Dedifferentiated amniotic fluid mesenchymal stem cell (primary cell): ENCODE measurements around the gene SGCG.
A peak's percentile ranks its signal among the peaks of the same experiment; 100 is the strongest.
"Not testable (repeated sequence)": the region's sequence is repeated elsewhere in the genome, so short reads cannot be mapped to it uniquely, and the experiment has no call there.

ENCODE experiments used
- DNase-seq: peaks from one replicate; pipeline ENCODE4 v3.0.0-alpha.2; 2016; ENCODE audit errors: extremely low spot score

Gene SGCG

DNA sequence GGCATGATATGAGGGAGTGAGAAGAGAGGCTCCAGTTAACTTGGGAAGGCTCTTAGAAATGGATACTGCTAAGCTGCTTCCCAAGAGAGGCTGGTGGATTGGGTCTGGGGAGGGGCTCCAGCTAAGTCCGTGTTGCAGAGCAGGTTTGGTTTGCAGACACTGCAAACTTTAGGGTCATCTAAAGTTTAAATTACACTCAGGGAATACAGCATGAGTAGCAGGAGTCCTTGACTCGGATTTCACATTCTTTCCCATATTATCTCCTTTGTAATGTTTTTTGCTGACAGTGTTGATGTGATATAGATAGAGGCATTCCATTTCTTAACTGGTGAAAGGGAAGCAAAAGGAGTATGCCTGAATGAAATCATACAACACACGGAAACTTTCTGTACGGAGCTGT, 31.9 kb downstream of the SGCG start:
- DNase-seq, result no peak

DNA sequence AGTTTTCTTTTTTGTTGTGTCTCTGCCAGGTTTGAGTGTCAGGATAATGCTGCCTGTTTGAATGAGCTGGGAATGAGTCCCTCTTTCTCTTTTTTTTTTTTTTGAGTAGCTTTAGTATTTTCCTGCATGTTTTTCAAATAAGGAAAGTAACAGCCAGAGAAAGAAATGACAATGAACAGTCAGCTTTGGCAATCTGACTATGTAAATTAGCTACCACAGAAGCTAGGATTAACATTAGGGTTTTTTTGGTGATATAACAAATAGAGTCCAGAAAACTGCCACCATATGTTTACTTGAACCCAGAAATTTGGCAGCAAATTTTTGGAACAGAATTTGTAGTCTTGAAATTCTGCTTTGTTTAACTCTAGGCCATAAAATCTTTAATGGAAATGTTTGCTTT, 50.5 kb downstream of the SGCG start:
- no peak for DNase-seq

DNA sequence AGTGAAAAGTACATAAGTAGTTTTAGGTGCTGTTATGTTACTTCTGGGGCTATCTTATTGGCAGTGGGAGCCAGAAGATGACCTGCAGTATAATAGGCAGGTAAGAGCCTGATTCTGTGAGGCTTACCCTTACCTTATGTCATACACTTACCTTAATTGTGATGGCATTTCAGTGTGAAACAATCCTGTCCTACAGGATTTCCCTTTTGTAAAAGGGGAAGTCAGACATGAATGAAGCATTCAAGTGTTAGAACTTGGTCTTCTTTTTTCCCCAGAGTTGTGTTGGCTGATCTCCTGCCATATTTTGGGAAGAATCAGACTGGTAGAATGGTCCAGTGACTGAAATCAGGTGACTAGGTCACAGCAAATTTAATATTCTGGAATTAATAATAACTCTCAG, 55.2 kb downstream of the SGCG start:
- no peak for DNase-seq

DNA sequence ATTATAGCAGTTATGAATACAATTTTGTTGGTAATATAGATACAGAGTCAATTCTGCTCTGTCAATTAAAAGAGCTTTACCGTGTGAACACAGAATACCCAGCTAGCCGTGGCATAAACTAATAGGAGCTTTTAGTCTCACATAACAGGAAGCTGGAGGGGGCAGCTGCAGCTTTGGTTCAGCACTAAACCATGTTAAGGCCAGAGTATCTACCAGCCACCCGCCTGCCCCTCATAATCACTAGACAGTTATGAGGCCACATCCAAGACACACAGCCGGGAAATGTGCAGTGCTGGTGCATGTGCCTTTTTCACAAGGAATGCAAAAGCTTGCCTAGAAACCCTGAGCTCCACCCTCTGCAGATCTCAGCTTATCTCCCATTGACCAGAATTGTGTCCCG, 62.3 kb downstream of the SGCG start:
- DNase-seq, result no peak

DNA sequence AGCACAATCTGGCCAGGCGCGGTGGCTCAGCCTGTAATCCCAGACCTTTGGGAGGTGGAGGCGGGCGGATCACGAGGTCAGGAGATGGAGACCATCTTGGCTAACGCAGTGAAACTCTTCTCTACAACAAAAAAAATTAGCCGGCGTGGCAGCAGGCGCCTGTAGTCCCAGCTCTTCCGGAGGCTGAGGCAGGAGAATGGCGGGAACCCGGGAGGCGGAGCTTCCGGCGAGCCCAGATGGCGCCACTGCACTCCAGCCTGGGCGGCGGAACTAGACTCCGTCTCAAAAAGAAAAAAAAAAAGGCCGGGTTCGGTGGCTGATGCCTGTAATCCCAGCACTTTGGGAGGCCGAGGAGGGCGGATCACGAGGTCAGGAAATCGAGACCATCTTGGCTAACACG, 67.6 kb downstream of the SGCG start:
- DNase-seq, result not testable (repeated sequence)

DNA sequence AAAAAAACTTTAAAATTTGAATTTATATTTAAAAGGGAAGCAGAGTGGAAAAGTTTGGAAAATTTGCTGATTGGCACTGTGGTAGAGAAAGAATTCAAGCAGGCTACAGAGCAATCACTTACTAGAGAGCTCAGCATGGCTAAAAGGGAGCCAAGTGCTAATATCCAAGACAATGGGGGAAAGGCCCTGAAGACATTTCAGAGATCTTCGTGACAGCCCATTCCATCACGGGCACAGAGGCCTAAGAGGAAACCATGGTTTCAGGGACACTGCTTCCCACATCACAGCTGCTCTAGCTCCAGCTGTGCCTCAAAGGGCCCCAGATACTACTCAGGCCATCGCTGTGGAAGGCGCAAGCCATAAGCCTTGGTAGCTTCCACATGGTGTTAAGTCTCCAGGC, 73.7 kb downstream of the SGCG start:
- no peak for DNase-seq

DNA sequence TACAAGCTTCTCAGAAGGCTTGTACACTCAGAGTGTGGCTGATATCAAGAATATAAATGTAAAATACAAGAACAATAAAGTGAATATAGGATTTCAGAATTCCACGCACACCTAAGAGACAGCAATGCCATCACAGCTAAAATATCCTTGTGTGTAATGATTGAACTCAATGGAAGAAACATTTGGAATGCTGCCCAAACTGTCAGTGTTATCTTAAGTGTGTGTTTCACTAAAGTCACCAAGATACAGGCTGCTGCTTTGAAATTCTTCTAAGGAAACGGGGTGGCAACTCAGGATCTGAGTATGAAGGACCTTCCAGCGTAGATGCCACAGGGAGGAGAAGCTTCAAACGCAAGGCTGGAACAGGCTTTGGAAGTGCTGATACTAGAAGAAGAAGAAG, 86.8 kb downstream of the SGCG start:
- no peak for DNase-seq

DNA sequence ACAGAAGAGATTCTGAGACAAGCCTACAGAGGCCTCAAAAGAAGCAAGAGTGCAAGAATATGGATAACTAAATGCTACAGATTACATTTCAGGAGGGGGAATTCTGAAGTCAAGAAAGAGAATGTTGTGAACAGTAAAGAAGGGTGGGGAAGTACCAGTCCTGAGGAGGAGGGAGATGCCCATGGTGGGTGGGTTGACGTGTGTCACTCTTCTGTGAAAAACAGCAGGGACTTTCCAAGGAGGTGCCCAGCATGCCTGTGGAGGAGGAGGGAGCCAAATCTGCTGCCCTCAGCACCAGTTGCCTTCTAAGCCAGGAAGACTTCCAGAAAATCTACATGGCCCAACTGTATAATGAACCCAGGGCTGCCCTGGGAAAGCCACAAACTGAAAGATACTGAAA, 87.7 kb downstream of the SGCG start:
- DNase-seq, result no peak

DNA sequence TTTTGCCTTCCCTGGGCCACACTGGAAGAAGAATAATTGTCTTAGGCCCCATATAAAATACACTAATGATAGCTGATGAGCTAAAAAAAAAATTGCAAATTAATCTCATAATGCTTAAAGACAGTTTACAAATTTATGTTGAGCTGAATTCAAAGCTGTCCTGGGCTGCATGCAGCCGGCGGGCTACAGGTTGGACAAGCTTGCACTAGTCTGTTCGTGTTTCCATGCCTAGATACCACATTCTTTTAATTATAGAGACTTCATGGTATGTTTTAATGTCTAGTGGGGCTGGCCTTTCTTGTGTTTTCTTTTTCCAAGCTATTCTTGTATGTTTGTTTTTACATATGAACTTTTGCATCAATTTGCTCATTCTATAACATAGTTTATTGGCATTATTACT, 90.6 kb downstream of the SGCG start:
- no peak for DNase-seq

DNA sequence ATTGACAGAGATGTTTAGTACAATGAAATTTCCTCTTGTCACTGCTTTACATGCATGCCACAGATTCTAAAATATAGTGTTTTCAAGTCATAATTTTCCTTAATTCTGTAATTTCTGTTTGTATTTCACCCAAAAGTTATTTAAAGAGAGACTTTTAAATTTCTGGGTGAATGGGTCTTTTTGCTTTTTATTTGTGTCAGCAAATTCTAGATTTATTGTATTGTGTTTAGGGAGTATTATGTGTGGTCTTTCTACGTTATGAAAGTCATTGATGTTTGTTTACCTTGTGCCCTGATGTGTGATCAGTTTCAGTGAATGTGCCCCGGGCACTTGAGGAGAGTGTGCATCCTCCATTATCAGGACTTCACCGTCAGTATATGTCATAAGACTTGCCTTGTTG, 92.7 kb downstream of the SGCG start:
- no peak for DNase-seq

DNA sequence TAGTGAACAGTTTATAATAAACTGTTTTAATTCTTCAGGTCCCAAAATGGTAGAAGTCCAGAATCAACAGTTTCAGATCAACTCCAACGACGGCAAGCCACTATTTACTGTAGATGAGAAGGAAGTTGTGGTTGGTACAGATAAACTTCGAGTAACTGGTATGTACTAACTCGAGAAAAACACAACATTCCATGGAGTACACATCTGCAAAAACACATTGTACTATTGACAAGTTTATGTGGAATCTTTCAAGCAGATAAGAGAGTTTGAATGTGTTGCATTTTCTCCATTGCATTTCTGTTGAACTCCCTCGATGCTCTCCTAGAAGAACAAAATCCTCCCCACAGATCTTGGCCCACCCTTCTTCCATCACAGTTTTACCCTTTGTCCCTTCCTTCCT, 98.5 kb downstream of the SGCG start:
- no peak for DNase-seq

DNA sequence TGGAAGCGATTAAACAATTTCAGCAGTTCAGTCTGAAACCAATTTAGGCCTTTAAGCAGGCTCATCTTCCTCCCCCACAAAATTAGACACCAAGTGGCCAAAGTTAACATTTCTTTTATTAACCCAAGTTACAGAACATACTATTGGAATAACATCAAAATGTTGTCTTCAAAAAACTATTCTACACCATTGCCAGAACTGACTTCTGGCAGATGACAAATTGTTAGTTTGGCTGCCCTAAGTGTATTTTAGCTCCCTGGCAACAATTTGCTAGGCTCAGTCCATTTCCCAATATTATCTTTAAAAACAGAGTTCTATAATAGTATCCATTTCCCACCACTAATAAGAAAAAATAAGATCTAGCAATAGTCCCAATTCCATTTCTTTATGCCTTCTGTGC, 107.8 kb downstream of the SGCG start:
- no peak for DNase-seq

DNA sequence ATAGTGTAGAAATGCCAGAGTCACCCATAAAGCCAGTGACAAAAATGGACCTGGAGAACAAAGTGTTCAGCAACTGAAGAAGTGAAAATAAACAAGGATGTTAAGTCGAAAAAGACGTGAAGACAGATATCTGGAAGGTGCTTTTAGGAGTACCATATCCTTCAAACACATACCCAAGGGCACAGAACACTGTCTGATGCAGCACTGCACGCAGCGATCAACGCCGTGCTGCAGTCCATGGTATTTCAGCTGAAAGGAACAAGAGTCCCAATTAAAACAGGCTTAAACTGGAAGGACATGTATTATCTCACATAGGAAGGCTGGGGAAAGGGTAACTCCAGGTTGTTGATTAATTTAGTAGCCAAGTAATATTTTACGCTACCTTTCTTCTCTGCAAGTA, 108.2 kb downstream of the SGCG start:
- no peak for DNase-seq

DNA sequence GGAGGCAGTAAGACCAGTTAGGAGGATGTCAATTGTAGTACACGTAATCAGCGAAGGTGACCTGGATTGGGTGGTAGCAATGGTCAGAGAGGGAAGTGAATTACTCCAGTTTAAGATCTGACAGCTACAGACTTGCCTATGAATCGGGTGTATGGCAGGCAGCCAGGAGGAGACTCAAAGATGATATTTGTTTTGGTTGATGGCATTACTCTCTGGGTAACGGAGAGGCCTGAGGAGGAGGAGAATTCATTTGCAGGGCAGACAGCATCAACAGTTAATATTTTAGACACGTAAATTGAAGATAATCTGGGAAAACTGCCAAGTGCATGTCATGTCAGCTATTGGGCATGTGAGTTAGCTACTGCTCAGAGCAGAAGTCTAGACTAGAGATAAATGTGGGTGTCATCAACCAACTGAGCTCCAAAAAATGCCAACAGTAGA, 109.2 kb downstream of the SGCG start:
- no peak for DNase-seq

DNA sequence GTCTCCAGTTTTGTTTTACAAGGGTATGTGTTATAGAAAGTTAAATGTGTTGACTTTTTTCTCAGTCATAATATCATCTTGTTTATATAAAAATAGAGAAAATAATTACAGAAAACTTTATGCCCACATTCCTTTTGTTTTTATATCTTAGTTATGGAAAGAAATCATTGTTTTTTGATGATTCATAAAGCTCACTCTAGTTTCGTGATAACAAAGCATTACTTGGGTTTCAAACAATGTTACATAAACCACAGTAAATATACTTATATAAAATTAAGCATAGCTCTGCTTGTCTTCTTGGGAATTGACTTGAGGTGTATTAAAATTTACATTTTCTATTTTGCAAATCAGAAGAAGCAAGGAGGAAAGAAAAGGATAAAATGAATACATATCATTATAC, 111.8 kb downstream of the SGCG start:
- DNase-seq, result peak; percentile 45

DNA sequence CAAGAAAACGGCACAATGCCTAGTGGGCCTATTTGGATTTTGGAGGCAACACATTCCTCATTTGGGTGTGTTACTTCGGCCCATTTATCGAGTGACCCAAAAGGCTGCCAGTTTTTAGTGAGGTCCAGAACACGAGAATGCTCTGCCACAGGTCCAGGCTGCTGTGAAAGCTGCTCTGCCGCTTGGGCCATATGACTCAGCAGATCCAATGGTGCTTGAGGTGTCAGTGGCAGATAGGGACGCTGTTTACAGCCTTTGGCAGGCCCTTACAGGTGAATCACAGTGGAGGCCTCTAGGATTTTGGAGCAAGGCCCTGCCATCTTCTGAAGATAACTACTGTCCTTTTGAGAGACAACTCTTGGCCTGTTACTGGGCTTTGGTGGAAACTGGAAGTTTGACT, 134.1 kb downstream of the SGCG start:
- DNase-seq, result not testable (repeated sequence)

DNA sequence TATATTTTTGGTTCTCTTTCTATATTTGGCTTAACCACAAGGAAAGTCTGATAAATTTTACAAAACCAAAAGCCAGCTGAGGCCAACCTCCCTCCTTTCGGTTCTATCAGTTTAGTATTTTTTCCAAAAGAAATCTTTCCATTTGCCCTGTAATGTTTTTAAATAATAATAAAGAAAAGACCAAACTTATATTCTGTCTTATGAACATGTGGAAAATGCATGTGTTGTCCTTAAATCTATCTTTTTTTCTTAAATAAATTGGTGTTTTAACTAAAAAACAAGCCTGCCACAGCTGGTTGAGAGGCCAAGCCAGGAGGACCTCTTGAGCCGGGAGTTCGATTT, 139.1 kb downstream of the SGCG start:
- no peak for DNase-seq

DNA sequence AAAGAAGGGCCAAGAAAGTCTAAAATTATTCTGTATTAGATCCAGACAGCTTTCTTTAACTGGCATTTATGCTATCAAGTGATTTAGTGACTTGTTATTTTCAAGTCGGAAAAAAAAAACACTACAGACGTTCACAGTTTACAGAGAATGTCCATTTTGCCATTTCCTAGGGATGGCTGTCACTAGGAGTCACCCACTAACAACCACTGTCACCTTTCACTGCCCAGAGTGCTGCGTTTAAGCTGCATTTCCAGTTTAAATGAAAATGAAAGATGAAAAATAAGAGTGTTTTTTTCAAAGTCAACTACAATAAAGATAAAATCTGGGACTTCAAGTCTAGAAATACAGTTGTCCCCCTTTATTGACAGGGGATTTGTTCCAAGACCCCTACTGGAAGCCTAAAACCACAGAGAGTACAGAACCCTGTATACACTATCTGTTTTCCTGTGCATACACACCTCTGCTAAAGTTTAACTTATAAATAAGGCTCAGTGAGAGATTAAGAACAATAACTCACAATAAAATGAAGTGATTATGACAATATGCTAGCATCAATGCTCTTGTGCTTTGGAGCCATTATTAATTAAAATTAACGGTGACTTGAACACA, 140.3 kb downstream of the SGCG start:
- DNase-seq, result no peak

DNA sequence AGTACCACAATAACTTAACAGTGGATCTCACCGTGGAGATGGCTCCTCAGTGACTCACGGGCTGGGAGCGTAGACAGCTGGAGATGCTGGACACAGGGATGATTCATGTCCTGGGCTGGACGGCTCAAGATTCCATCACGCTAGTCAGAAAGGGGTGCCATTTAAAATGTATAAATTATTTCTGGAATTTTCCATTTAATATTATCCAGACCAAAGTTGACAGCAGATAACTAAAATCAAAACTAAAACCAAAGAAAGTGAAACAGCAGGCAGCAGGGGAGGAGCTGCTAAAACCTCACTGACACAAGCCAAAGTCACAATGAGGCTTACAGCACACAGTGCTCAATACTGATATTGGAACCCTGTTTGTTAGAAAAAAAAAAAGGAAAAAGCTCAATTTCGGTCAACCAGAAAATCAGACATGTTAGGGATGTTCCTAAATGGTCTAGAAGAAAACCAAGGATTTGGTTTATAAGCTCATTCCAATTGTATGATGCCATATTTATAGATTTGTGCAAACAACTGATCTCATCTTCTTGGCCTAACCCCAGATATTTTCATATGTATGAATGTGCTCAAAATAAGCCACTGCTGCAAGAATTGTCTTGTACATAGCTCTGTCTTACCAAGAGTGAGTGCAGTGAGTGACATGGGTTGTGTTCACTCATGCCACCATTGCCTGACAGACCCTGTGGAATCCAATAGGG, 140.9 kb downstream of the SGCG start:
- peak; percentile 94 for DNase-seq

DNA sequence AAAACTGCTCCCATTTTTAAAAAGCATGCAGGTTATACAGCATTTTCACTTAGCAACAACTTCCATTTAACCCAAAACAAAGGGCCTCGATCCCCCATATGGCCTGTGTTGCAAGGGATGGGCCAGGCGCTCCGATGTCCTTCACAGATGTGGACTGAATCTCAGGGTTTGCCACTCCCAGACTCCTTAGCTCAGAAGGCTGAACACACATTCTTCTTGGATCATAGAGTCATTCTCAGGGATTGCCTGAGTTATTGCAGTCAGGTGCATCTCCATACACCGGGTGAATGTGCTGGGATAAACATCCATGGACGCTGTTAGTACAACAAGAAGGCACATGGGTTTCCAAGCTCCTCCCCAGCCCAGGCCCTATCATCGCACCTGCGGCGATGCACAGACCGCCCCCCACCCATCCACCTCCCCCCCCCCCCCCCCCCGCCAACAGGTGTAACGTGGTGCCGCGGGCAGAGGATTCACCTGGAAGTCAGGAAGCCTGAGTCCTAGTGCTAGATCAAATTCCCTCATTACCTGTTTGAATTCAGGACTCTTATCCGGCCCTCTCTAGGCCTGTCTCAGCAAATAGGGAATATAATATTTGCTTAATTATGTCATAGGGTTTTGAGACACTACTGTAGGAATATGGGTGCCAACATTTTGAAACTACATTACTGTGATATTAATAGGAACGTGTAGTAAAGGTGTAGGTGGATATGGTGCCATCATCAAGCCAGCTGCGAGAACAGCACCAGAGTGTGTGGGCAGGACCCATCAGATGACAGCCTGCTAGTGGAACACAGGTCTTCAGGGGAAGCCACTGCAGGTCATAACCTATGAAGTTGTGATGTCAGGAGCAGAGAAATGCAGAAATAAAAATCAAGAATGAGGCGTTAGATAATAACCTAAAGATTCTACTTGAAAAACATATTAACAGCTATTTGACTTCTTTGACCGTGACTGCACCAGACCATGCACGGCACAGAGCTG, 141.9 kb downstream of the SGCG start:
- DNase-seq, result no peak

DNA sequence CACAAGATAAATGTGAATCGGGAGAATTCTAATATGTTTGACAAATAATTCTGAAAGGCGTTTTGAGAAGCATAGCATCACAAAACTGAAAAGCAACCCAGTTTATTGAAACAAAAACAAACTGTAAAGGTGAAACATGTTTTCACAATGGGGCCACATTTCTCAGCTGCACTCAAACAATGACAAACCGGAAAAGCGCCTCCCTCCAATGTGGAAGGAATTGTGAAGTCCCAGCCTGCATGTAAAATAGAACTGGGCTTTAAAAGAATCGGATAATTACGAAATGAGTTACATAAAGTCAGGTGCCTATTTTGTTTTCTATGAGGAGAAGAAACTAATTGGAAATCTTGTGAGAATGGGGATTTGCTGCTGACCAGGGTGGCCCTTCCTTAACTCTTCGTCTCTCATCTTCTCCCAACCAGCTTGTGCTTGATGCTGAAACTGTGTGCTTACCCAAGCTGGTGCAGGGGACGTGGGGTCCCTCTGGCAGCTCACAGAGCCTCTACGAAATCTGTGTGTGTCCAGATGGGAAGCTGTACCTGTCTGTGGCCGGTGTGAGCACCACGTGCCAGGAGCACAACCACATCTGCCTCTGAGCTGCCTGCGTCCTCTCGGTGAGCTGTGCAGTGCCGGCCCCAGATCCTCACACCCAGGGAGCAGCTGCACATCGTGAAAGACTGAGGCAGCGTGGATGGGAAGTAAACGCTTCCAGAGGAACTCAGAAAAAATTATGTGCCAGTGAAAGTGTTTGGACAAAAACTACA, 143.3 kb downstream of the SGCG start:
- no peak for DNase-seq

DNA sequence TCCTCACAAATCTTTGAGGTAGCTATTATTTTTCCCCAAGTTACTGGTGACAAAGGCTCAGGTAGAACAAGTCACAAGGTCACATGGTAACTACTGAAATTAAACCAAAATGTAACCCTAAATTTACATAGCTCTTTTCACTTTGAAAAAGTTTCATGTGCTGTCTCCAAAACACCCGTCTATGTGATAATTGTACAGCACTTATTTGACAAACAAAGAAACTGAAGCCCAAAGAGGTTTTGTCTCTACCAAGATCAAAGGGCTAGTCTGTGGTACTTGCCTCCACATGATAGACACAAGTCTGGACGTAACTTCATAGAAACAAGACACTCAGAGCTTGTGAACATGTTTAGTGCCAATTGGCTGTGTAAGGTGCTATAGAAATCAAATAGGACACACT, 144.4 kb downstream of the SGCG start:
- no peak for DNase-seq
